HepG2 (cell line): Measurements from ENCODE around the gene SGF29. TPM values are rescaled to one million over a fixed set of nuclear protein-coding genes. Genes with fewer than 3 reads are reported as not detected.

Source experiments
- AGO2 ChIP-seq: fragments of 200-400 bp; formaldehyde crosslinking; optimal IDR thresholded peaks from 2 replicates; pipeline ENCODE3; 2017; ENCODE audit warnings: mild to moderate bottlenecking, low read depth, low read length, moderate library complexity
- BATF2 ChIP-seq: sonication (generic); formaldehyde crosslinking; IDR thresholded peaks from 2 replicates; pipeline ENCODE4 v1.8.0; 2022; ENCODE audit warnings: mild to moderate bottlenecking, missing genetic modification reagents, moderate library complexity
- BRCA1 ChIP-seq: sonication (generic); formaldehyde crosslinking; IDR thresholded peaks from 2 replicates; pipeline ENCODE4 v1.4.0; 2020; ENCODE audit warnings: missing genetic modification reagents
- CBX1 ChIP-seq: IDR thresholded peaks from one replicate; pipeline ENCODE4 v1.6.1; 2016; ENCODE audit warnings: antibody characterized with exemption, low read depth
- CERS6 ChIP-seq: sonication (generic); formaldehyde crosslinking; IDR thresholded peaks from 2 replicates; pipeline ENCODE4 v1.5.0; 2020; ENCODE audit warnings: missing genetic modification reagents
- MAX ChIP-seq: IDR thresholded peaks from 2 replicates; pipeline ENCODE4 v1.6.1; 2012; ENCODE audit warnings: inconsistent platforms
- MED8 ChIP-seq: sonication (generic); formaldehyde crosslinking; IDR thresholded peaks from 2 replicates; pipeline ENCODE4 v1.8.1; 2023; ENCODE audit warnings: mild to moderate bottlenecking, missing genetic modification reagents; ENCODE audit not compliant: insufficient replicate concordance
- MEIS1 ChIP-seq: sonication (generic); formaldehyde crosslinking; IDR thresholded peaks from 2 replicates; pipeline ENCODE4 v1.9.0; 2021; ENCODE audit warnings: mild to moderate bottlenecking, missing genetic modification reagents, moderate library complexity, borderline replicate concordance
- MYNN ChIP-seq: sonication (generic); formaldehyde crosslinking; IDR thresholded peaks from 2 replicates; pipeline ENCODE4 v1.4.0; 2020; ENCODE audit warnings: mild to moderate bottlenecking, low read depth, missing genetic modification reagents
- REST ChIP-seq, 2 experiments: IDR thresholded peaks; 2 replicates each; pipeline ENCODE4 v1.6.1; 2011 to 2012; ENCODE audit warnings: low read length in 2 of 2, borderline replicate concordance in 1 of 2, low read depth in 1 of 2, mild to moderate bottlenecking in 1 of 2, moderate library complexity in 1 of 2
- SAP130 ChIP-seq: IDR thresholded peaks from 2 replicates; pipeline ENCODE4 v1.6.1; 2016; ENCODE audit warnings: low read depth
- SP2 ChIP-seq: sonication (generic); formaldehyde crosslinking; IDR thresholded peaks from 2 replicates; pipeline ENCODE4 v1.5.1; 2020; ENCODE audit warnings: mild to moderate bottlenecking, missing genetic modification reagents
- THAP11 ChIP-seq: IDR thresholded peaks from 2 replicates; pipeline ENCODE4 v1.6.1; 2016; ENCODE audit warnings: missing biosample characterization, missing genetic modification reagents
- U2AF2 ChIP-seq: fragments of 200-400 bp; formaldehyde crosslinking; IDR thresholded peaks from 2 replicates; pipeline ENCODE4 v1.6.1; 2017; ENCODE audit warnings: low read depth, mild to moderate bottlenecking, low read length
- ZBTB25 ChIP-seq: IDR thresholded peaks from 2 replicates; pipeline ENCODE4 v1.6.1; 2018; ENCODE audit warnings: missing genetic modification reagents
- ZBTB38 ChIP-seq: sonication (generic); formaldehyde crosslinking; IDR thresholded peaks from 2 replicates; pipeline ENCODE4 v1.5.1; 2020; ENCODE audit warnings: mild to moderate bottlenecking, missing genetic modification reagents
- ZNF260 ChIP-seq: sonication (generic); formaldehyde crosslinking; IDR thresholded peaks from 2 replicates; pipeline ENCODE4 v1.4.0; 2020; ENCODE audit warnings: missing genetic modification reagents, low read depth, mild to moderate bottlenecking, borderline replicate concordance
- ZNF589 ChIP-seq: sonication (generic); formaldehyde crosslinking; conservative IDR thresholded peaks from 2 replicates; pipeline ENCODE4 v1.8.0; 2022; ENCODE audit warnings: mild to moderate bottlenecking, moderate library complexity, missing genetic modification reagents
- ZNF616 ChIP-seq: sonication (generic); formaldehyde crosslinking; IDR thresholded peaks from 2 replicates; pipeline ENCODE4 v1.5.0; 2020; ENCODE audit warnings: low read depth, mild to moderate bottlenecking, missing genetic modification reagents
- ZNF710 ChIP-seq: sonication (generic); formaldehyde crosslinking; IDR thresholded peaks from 2 replicates; pipeline ENCODE4 v1.5.0; 2020; ENCODE audit warnings: mild to moderate bottlenecking, missing genetic modification reagents, borderline replicate concordance
- polyA plus RNA-seq, 8 experiments: library from polyadenylated mRNA; depleted of rRNA in 3 of 8; stranded (reverse) in 7 of 8; unstranded in 1 of 8; fragments of >200 nt; fragmentation: Illumina TruSeq in 4 of 8; extraction: Trizol in 4 of 8; gene quantifications; 2 replicates each; pipeline versions ENCODE4 v1.2.1 to v1.2.3, GENCODE V29; 2011 to 2016; ENCODE audit warnings: low read depth in 4 of 8, missing spikeins in 1 of 8, mixed read lengths in 1 of 8; ENCODE audit not compliant: insufficient read depth in 1 of 8
- total RNA-seq, 5 experiments: library from RNA; depleted of rRNA; stranded (reverse); fragments of >200 nt; fragmentation: Illumina TruSeq; extraction: Trizol; gene quantifications; 2 replicates each; pipeline ENCODE4 v1.2.3, GENCODE V29; 2016; ENCODE audit warnings: low read depth in 1 of 5

The SGF29 gene
- total and polyA plus RNA-seq, 2 of the 13 experiments (the other 11 are each of a cell fraction or from before 2014, with no cell fraction given), result 5.0 to 29.4 TPM

GRCh38 chr16:28531777-28532744 lies 21.7 kb upstream of the SGF29 start (continued):
- peak; percentile 37; the same call in 1 of the 2 replicates for TF ChIP-seq MAX
- no peak for TF ChIP-seq BRCA1
- TF ChIP-seq MYNN, result no peak
- no peak for TF ChIP-seq CERS6
- TF ChIP-seq THAP11 (CRISPR knock-in tag), result no peak
- no peak for TF ChIP-seq U2AF2
- no peak for TF ChIP-seq MEIS1 (CRISPR knock-in tag)
- no peak for TF ChIP-seq CBX1
- peak; percentile 32; the same call in 1 of the 2 replicates for TF ChIP-seq ZBTB25 (CRISPR knock-in tag)
- no peak for TF ChIP-seq ZNF260
- TF ChIP-seq ZNF589 (CRISPR knock-in tag), result no peak
- no peak for TF ChIP-seq REST (IDR thresholded peaks at IDR 0.05; ENCODE audit: borderline replicate concordance in 1 of 2, low read depth in 1 of 2, low read length in 2 of 2)
- TF ChIP-seq BATF2 (CRISPR knock-in tag), result no peak
- TF ChIP-seq MED8, result no peak
- peak; percentile 60; the same call in 1 of the 2 replicates for TF ChIP-seq SAP130 (CRISPR knock-in tag)
- 0 out of 2 replicates have a peak, but pooled peaks have one; percentile 25 for TF ChIP-seq ZBTB38 (CRISPR knock-in tag)
- TF ChIP-seq SP2, result no peak
- peak; percentile 22; the same call in 1 of the 2 replicates for TF ChIP-seq ZNF710 (CRISPR knock-in tag)
- TF ChIP-seq ZNF616 (CRISPR knock-in tag), result no peak
- no peak for TF ChIP-seq AGO2
